Tibial nerve (tissue), 4 donors: ENCODE data around the gene TRAPPC6A. TPM values are rescaled to one million over a fixed set of nuclear protein-coding genes. Genes with fewer than 3 reads are reported as not detected.

Source experiments
- DNase-seq, 2 donors: peaks; one replicate each; pipeline ENCODE4 v3.0.0-alpha.2; 2019; ENCODE audit warnings: low spot score in 2 of 2
- H3K27ac ChIP-seq, 4 donors: fragments of 200-600 bp; sonication (generic) in 3 of 4; one replicate each; pipeline ENCODE4 v1.5.1; 2017 to 2019; ENCODE audit warnings: mild to moderate bottlenecking in 1 of 4
- H3K27me3 ChIP-seq, 2 donors: fragments of 200-600 bp; sonication (generic) in 1 of 2; one replicate each; pipeline versions ENCODE4 v1.5.1 to v1.6.0; 2017 to 2019
- H3K36me3 ChIP-seq, 3 donors: fragments of 200-600 bp; sonication (generic); one replicate each; pipeline ENCODE4 v1.5.1; 2018 to 2019
- H3K4me1 ChIP-seq, 4 donors: fragments of 200-600 bp; sonication (generic) in 3 of 4; one replicate each; pipeline ENCODE4 v1.5.1; 2017 to 2019
- H3K4me3 ChIP-seq, 4 donors: fragments of 200-600 bp; sonication (generic) in 3 of 4; one replicate each; pipeline ENCODE4 v1.5.1; 2017 to 2019; ENCODE audit warnings: mild to moderate bottlenecking in 1 of 4, moderate library complexity in 1 of 4
- H3K9me3 ChIP-seq, 4 donors: fragments of 200-600 bp; sonication (generic) in 3 of 4; one replicate each; pipeline ENCODE4 v1.5.1; 2017 to 2019
- EP300 ChIP-seq, 2 donors: sonication (generic); formaldehyde crosslinking; IDR thresholded peaks; one replicate each; pipeline ENCODE4 v1.6.1; 2017; ENCODE audit warnings: antibody characterized with exemption in 2 of 2, mild to moderate bottlenecking in 1 of 2
- POLR2A ChIP-seq, 2 donors: fragments of 450-650 bp; IDR thresholded peaks; one replicate each; pipeline ENCODE4 v1.6.1; 2017; ENCODE audit warnings: antibody characterized with exemption in 2 of 2, mild to moderate bottlenecking in 2 of 2, moderate library complexity in 2 of 2
- WGBS, 2 donors: methylation state at CpG; one replicate each; pipeline ENCODE4 v1.1.5; 2018; 5-methylcytosine and 5-hydroxymethylcytosine counted together
- total RNA-seq, 4 donors: library from RNA; depleted of rRNA; stranded (reverse); fragments of >200 nt; gene quantifications; one replicate each; pipeline ENCODE4 v1.1.0, GENCODE V29; 2016
- TF ChIP-seq, protein P1 (sequence below), 5 experiments: fragments of 200-600 bp in 3 of 5; fragments of 450-650 bp in 2 of 5; sonication (generic) in 3 of 5; IDR thresholded peaks; one replicate each; pipeline ENCODE4 v1.5.1; 2016 to 2019; ENCODE audit warnings: antibody characterized with exemption in 5 of 5, mild to moderate bottlenecking in 3 of 5, moderate library complexity in 2 of 5

The TRAPPC6A gene
- total RNA-seq, 4 donors from 2014 or later: 13.5 to 52.9 (median 29.1) TPM

DNA sequence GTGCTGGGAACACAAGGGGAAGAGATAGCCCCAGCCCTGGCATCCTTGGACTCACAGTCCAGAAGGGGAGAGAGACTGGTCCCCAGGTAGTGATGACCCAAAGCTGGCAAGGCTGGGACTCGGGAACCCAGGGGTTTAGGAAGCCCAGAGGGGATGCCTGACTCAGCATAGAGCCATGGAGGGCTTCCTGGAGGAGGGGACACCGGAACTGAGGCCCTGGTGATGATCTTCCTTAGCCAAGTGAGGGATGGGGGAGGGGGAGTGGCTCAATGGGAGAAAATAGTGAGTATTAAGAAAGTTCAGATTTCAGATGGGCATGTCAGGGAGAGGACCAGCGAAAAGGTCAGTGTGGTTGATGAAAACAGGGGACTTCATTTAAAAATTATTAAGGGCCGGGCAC, 40.4 kb upstream of the TRAPPC6A start:
- Histone ChIP-seq H3K27ac (no peak overlapping the region), H3K4me3 (no peak overlapping the region), H3K36me3 (no peaks in the 10 kb centered on the region), H3K27me3 (peaks cover 0 to 51% of the 10 kb centered on the region in 2 donors), H3K9me3 (no peaks in the 10 kb centered on the region), H3K4me1 (peaks cover 0 to 34% (median 4%) of the 10 kb centered on the region in 4 donors)
- no peak for DNase-seq
- TF ChIP-seq, protein P1, sequence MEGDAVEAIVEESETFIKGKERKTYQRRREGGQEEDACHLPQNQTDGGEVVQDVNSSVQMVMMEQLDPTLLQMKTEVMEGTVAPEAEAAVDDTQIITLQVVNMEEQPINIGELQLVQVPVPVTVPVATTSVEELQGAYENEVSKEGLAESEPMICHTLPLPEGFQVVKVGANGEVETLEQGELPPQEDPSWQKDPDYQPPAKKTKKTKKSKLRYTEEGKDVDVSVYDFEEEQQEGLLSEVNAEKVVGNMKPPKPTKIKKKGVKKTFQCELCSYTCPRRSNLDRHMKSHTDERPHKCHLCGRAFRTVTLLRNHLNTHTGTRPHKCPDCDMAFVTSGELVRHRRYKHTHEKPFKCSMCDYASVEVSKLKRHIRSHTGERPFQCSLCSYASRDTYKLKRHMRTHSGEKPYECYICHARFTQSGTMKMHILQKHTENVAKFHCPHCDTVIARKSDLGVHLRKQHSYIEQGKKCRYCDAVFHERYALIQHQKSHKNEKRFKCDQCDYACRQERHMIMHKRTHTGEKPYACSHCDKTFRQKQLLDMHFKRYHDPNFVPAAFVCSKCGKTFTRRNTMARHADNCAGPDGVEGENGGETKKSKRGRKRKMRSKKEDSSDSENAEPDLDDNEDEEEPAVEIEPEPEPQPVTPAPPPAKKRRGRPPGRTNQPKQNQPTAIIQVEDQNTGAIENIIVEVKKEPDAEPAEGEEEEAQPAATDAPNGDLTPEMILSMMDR (IDR thresholded peaks at IDR 0.05): no peak
- TF ChIP-seq POLR2A (IDR thresholded peaks at IDR 0.05): no peak
- 61 to 65% methylated on average over 4 of the region's 4 CpGs for WGBS, 2 donors

- no peaks in the 10 kb centered on the region for H3K9me3 ChIP-seq
- no peaks in the 10 kb centered on the region for H3K36me3 ChIP-seq
- DNase-seq: no peak
- H3K4me3 ChIP-seq: no peak overlapping the region
- H3K27ac ChIP-seq: no peak overlapping the region
- H3K4me1 ChIP-seq: peaks cover 0 to 34% (median 4%) of the 10 kb centered on the region in 4 donors
- TF ChIP-seq POLR2A (IDR thresholded peaks at IDR 0.05) (no peak), EP300 (IDR thresholded peaks at IDR 0.05) (no peak)
- TF ChIP-seq, protein P1 (IDR thresholded peaks at IDR 0.05): no peak
- H3K27me3 ChIP-seq: peaks cover 0 to 51% of the 10 kb centered on the region in 2 donors
- 41 to 52% methylated on average over 9 to 14 of the region's 14 CpGs for WGBS, 2 donors
These were observed 39.9 kb upstream of the TRAPPC6A start for GRCh38 chr19:45217957-45218334.

DNA sequence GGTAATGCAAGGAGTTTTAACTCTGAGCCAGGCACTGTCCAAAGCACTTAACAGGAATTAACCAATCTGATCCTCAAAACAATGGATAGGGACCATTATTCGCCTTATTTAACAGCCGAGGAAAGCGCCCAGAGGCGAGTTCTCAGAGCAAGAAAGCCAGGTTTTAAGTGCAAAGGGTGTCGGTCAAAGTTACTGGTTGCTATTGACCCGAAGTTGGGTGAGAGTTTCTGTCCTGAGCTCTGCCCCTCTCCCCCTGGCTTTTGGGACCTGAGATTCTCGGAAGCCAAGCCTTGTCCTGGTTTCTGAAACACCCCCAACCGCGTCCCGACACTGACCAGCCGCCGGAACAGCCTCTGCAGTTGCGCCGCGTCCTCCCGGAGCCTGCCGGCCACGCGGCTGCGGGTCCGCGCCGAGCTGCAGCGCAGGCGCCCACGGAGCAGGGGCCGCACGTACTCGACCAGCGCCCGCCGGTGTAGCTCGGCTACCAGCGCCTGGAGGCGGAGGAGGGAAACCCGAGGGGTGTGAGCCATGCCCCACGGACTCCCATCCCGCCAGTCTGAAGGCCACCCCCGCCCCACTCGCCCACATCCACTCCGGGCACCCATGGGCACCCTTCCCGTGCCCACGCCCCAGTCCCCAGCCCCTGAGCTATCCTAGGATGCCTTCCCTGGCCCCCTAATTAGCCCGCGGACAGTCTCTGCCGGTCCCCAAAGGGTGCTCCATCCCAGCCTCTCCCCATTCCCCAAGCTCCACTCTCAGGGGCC, 39.3 kb upstream of the TRAPPC6A start:
- TF ChIP-seq, protein P1 (IDR thresholded peaks at IDR 0.05): no peak
- TF ChIP-seq EP300 (IDR thresholded peaks at IDR 0.05) (no peak), POLR2A (IDR thresholded peaks at IDR 0.05) (no peak)
- WGBS, 2 donors: 20 to 31% methylated on average over 25 to 30 of the region's 46 CpGs
- no peaks in the 10 kb centered on the region for H3K9me3 ChIP-seq
- no peaks in the 10 kb centered on the region for H3K36me3 ChIP-seq
- DNase-seq: no peak
- no peak overlapping the region for H3K27ac ChIP-seq
- peaks cover 0 to 51% of the 10 kb centered on the region in 2 donors for H3K27me3 ChIP-seq
- peaks cover 0 to 34% (median 4%) of the 10 kb centered on the region in 4 donors for H3K4me1 ChIP-seq
- no peak overlapping the region for H3K4me3 ChIP-seq

GRCh38 chr19:45216667-45217066, 38.6 kb upstream of the TRAPPC6A start:
- H3K27ac ChIP-seq: no peak overlapping the region
- no peak for DNase-seq
- H3K4me1 ChIP-seq: peaks cover 0 to 39% (median 4%) of the 10 kb centered on the region in 4 donors
- no peaks in the 10 kb centered on the region for H3K36me3 ChIP-seq
- WGBS, 2 donors: 27 to 28% methylated on average over 6 of the region's 6 CpGs
- H3K9me3 ChIP-seq: no peaks in the 10 kb centered on the region
- H3K4me3 ChIP-seq: no peak overlapping the region
- TF ChIP-seq EP300 (IDR thresholded peaks at IDR 0.05): no peak
- TF ChIP-seq, protein P1 (IDR thresholded peaks at IDR 0.05): no peak
- TF ChIP-seq POLR2A (IDR thresholded peaks at IDR 0.05): no peak
- H3K27me3 ChIP-seq: peaks cover 0 to 51% of the 10 kb centered on the region in 2 donors

DNA sequence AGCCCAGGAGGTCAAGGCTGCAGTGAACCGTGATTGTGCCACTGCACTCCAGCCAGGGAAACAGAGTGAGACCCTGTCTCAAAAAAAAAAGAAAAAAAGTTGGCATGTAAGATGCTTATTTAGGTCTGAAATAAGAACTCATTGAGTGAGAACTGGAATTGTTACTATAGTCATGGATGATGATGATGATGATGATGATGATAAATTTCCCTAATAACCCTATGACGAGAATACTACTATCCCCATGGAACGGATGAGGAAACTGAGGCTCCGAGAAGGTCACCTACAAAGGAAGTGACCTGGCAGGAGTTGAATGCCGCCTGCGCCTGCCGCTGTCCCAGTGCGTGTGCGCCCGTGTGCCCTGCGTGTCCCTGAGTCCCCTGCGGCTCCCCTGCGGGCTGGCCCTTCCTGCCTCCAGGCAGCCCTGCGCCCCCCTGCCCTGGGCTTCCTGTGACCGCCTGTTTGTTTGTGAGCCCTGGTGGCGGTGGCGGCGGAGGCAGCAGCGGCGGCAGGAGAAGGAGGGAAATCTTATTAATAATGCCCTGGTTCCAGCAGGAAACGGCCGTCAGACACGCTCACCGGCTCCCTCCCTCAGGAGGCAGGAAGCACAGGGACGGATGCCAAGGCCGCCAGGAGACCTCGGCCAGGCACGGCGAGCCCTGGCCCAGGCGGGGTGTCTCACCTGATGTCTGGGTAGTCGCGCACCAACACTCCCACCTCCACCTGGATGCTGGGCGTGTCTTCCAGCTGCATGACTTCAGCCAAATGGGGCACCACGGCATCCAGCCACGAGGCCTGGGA, 37.6 kb upstream of the TRAPPC6A start:
- Histone ChIP-seq H3K9me3 (no peaks in the 10 kb centered on the region), H3K4me1 (peaks cover 0 to 41% (median 4%) of the 10 kb centered on the region in 4 donors), H3K36me3 (no peaks in the 10 kb centered on the region), H3K4me3 (no peak overlapping the region), H3K27ac (peak overlapping the region in 1 of 4 donors; percentile 24), H3K27me3 (peaks cover 0 to 51% of the 10 kb centered on the region in 2 donors)
- WGBS, 2 donors: 9 to 21% methylated on average over 28 to 30 of the region's 35 CpGs
- no peak for DNase-seq
- no peak for TF ChIP-seq POLR2A (IDR thresholded peaks at IDR 0.05)
- TF ChIP-seq, protein P1 (IDR thresholded peaks at IDR 0.05): no peak
- no peak for TF ChIP-seq EP300 (IDR thresholded peaks at IDR 0.05)
